ENCODE data around the gene C11orf52. TPM values are rescaled to one million over a fixed set of nuclear protein-coding genes. Genes with fewer than 3 reads are reported as not detected.

The C11orf52 gene
- total RNA-seq, 3 donors from 2014 or later = 3.2 to 12.8 (median 7.7) TPM

DNA sequence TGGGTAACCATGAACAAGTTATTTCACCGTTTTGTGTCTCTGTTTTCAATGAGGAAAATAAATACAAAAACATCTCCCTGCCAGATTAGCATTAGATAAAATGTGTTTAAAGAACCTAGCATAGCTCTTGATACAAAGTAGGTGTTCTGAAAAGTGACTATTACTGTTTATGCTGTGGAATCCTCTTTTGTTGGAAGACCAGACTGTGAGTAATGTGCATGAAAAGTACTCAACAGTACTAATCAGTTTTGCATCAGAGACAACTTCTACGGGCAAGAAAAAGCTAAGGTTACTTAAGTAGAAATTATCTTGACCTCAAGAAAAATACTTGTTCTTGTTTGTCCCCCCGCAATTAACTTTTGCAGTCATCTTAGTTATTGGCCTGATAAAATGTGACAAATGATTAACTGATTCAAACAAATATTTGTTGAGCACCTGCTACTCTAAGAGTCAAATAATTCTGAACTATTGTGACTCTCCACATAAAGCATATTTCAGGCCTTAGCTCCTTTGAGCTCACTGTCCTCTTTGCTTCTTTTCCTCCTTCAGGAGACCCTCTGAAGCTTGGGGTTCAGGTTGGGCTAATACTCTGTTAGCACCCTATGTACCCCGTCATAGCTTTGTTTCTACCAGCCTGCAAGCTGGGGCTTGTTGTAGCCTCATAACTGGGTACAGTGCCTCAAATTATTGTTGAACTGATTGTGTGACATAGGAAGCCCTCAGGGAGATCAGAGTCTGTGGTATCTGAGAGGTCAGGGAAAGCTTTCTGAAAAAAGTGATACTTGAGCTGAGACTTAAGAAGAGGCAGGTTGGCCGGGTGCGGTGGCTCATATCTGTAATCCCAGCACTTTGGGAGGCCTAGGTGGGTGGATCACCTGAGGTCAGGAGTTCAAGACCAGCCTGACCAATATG is 42.9 kb downstream of the C11orf52 start:
- no peaks in the 10 kb centered on the region for H3K36me3 ChIP-seq (ENCODE audit: low read depth)
- H3K4me1 ChIP-seq (ENCODE audit: low read depth) = no peaks in the 10 kb centered on the region
- H3K9me3 ChIP-seq = no peaks in the 10 kb centered on the region
- no peak overlapping the region for H3K4me3 ChIP-seq
- no peak for ATAC-seq
- no peak for DNase-seq
- TF ChIP-seq, protein P1, sequence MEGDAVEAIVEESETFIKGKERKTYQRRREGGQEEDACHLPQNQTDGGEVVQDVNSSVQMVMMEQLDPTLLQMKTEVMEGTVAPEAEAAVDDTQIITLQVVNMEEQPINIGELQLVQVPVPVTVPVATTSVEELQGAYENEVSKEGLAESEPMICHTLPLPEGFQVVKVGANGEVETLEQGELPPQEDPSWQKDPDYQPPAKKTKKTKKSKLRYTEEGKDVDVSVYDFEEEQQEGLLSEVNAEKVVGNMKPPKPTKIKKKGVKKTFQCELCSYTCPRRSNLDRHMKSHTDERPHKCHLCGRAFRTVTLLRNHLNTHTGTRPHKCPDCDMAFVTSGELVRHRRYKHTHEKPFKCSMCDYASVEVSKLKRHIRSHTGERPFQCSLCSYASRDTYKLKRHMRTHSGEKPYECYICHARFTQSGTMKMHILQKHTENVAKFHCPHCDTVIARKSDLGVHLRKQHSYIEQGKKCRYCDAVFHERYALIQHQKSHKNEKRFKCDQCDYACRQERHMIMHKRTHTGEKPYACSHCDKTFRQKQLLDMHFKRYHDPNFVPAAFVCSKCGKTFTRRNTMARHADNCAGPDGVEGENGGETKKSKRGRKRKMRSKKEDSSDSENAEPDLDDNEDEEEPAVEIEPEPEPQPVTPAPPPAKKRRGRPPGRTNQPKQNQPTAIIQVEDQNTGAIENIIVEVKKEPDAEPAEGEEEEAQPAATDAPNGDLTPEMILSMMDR (IDR thresholded peaks at IDR 0.05) = no peak
- intact Hi-C loops (cut with DNase I, micrococcal nuclease) = no loop called here

DNA sequence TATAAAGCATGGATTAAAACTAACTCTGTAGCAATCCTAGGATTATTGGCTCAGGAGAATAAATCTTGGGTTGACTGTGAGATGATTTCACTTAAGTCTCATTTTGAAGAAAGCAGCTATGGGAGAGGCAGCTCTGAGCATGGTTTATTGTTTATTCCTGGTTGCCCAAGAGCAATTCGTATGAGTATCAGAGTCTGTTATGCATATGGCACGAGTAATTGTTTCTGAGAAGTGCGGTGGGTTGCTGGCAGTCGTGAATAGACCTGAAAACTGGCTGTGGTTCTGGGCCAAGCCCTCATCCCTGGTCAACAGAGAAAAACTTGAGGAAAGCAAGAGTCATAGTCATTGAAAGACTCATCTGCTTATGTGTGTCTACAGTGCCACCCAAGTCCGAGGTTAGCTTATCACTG is 45.2 kb downstream of the C11orf52 start:
- H3K9me3 ChIP-seq = no peaks in the 10 kb centered on the region
- DNase-seq (no peak), ATAC-seq (no peak)
- intact Hi-C loops (cut with DNase I, micrococcal nuclease) = no loop called here
- H3K4me3 ChIP-seq = no peak overlapping the region
- no peaks in the 10 kb centered on the region for H3K4me1 ChIP-seq (ENCODE audit: low read depth)
- TF ChIP-seq, protein P1 (IDR thresholded peaks at IDR 0.05) = no peak
- H3K36me3 ChIP-seq (ENCODE audit: low read depth) = no peaks in the 10 kb centered on the region

DNA sequence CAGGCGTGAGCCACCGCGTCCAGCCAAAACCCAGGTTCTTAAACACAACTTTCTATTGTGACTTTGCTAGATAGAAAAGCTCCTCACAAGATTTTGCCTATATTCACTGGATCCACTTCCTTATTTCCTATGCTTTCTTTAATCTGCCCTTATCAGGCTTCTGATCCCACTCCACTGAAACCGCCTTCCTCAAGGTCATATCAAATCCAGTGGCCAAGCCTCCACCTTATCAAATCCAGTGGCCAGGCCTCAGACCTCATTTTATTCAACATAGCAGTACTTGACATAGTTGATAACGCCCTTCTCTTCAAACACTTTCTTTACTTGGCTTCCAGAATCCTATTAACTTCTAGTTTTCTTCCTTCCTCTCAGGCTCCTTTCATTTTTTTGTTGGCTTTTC is 48.0 kb downstream of the C11orf52 start:
- Histone ChIP-seq H3K36me3 (ENCODE audit: low read depth) (no peaks in the 10 kb centered on the region), H3K4me3 (no peak overlapping the region), H3K9me3 (no peaks in the 10 kb centered on the region), H3K4me1 (ENCODE audit: low read depth) (no peaks in the 10 kb centered on the region)
- intact Hi-C loops (cut with DNase I, micrococcal nuclease) = no loop called here
- TF ChIP-seq, protein P1 (IDR thresholded peaks at IDR 0.05) = no peak
- DNase-seq (no peak), ATAC-seq (no peak)

DNA sequence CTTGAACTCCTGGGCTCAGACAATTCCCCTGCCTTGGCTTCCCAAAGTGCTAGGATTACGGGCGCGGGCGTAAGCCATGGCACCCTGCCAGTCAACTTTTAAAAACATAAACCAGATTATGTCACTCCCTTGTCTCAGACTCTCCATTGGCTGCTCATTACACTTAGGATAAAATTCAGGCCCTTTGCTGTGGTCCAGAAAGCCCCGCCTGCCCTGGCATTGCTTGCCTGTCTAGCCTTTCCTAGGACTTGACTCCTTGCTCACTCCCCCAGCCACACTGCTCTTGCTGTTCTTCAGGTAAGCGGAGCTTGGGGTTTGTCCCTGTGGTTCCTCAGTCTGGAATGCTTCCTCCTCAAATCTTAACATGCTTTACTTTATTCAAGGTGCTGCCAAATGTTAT is 48.9 kb downstream of the C11orf52 start:
- DNase-seq = no peak
- no peaks in the 10 kb centered on the region for H3K4me1 ChIP-seq (ENCODE audit: low read depth)
- H3K36me3 ChIP-seq (ENCODE audit: low read depth) = no peaks in the 10 kb centered on the region
- TF ChIP-seq, protein P1 (IDR thresholded peaks at IDR 0.05) = no peak
- no peaks in the 10 kb centered on the region for H3K9me3 ChIP-seq
- intact Hi-C loops (cut with DNase I, micrococcal nuclease) = no loop called here
- H3K4me3 ChIP-seq = no peak overlapping the region
- ATAC-seq = no peak

DNA sequence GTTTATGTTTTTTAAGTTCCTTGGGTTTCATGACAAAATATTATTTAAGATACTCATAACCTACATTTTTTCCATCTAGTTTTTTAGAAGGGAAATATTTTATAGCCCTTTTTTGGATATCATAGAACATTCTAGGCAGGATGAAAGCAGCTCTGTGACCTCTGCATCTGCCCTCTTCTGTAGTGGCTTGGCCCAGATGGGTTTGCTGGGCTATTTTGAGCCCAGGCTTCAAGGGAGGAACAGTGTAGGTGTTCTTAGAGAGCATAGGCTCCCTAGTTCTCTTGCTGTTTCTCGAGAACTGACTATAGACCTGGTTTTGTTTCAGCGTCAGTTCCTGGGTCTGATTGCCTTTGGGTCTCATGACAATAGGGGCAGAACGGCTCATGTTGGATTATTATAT is 50.6 kb downstream of the C11orf52 start:
- no peaks in the 10 kb centered on the region for H3K9me3 ChIP-seq
- DNase-seq (no peak), ATAC-seq (no peak)
- TF ChIP-seq, protein P1 (IDR thresholded peaks at IDR 0.05) = no peak
- no peaks in the 10 kb centered on the region for H3K36me3 ChIP-seq (ENCODE audit: low read depth)
- no peaks in the 10 kb centered on the region for H3K4me1 ChIP-seq (ENCODE audit: low read depth)
- intact Hi-C loops (cut with DNase I, micrococcal nuclease) = no loop called here
- H3K4me3 ChIP-seq = no peak overlapping the region

All from mucosa of descending colon (tissue), 3 donors.